Measurements from ENCODE around the gene PRKX. TPM values are rescaled to one million over a fixed set of nuclear protein-coding genes. Genes with fewer than 3 reads are reported as not detected.
"Not testable (repeated sequence)": the region's sequence is repeated elsewhere in the genome, so short reads cannot be mapped to it uniquely, and the experiment has no call there.

PRKX gene
- polyA plus RNA-seq, 1 experiment: 13.7 TPM

- ChIA-PET POLR2A (no interaction called here), CTCF (no interaction called here)
- Histone ChIP-seq H3K27ac (ENCODE audit: low read depth, low read length) (no peak overlapping the region), H3K27me3 (ENCODE audit: control insufficient read depth, insufficient read depth, low read length) (no peaks in the 10 kb centered on the region), H3K4me3 (ENCODE audit: low read depth, low read length) (no peak overlapping the region), H3K9me3 (ENCODE audit: control insufficient read depth, insufficient read depth, low read length) (no peaks in the 10 kb centered on the region)
- no peak for DNase-seq (ENCODE audit: low read depth, low spot score)
- TF ChIP-seq CTCF (IDR thresholded peaks at IDR 0.05; ENCODE audit: low read depth, low read length): no peak
Measured at GRCh38 chrX:3717742-3718420, 4.4 kb upstream of the PRKX start.

- Histone ChIP-seq H3K9me3 (ENCODE audit: control insufficient read depth, insufficient read depth, low read length) (no peaks in the 10 kb centered on the region), H3K27ac (ENCODE audit: low read depth, low read length) (no peak overlapping the region), H3K4me3 (ENCODE audit: low read depth, low read length) (no peak overlapping the region), H3K27me3 (ENCODE audit: control insufficient read depth, insufficient read depth, low read length) (no peaks in the 10 kb centered on the region)
- no peak for TF ChIP-seq CTCF (IDR thresholded peaks at IDR 0.05; ENCODE audit: low read depth, low read length)
- DNase-seq (ENCODE audit: low read depth, low spot score): no peak
- ChIA-PET POLR2A (no interaction called here), CTCF (no interaction called here)
Measured at GRCh38 chrX:3715921-3716320, 2.5 kb upstream of the PRKX start.

GRCh38 chrX:3714706-3715479, 1.4 kb upstream of the PRKX start:
- H3K4me3 ChIP-seq (ENCODE audit: low read depth, low read length); POLR2A ChIA-PET; H3K27ac ChIP-seq (ENCODE audit: low read depth, low read length); DNase-seq (ENCODE audit: low read depth, low spot score); H3K27me3 ChIP-seq (ENCODE audit: control insufficient read depth, insufficient read depth, low read length); H3K9me3 ChIP-seq (ENCODE audit: control insufficient read depth, insufficient read depth, low read length): not testable (repeated sequence)
- CTCF ChIA-PET: interaction anchor here (1.0 kb wide), 1 partner anchor 40 kb away, joined by 3 read pairs; no protein-coding TSS in a partner anchor

- no peaks in the 10 kb centered on the region for H3K9me3 ChIP-seq (ENCODE audit: control insufficient read depth, insufficient read depth, low read length)
- no peak overlapping the region for H3K27ac ChIP-seq (ENCODE audit: low read depth, low read length)
- H3K4me3 ChIP-seq (ENCODE audit: low read depth, low read length): peak overlapping the region; percentile 67
- no peak for DNase-seq (ENCODE audit: low read depth, low spot score)
- POLR2A ChIA-PET: no interaction called here
- no peaks in the 10 kb centered on the region for H3K27me3 ChIP-seq (ENCODE audit: control insufficient read depth, insufficient read depth, low read length)
- no peak for TF ChIP-seq CTCF (IDR thresholded peaks at IDR 0.05; ENCODE audit: low read depth, low read length)
- CTCF ChIA-PET: interaction anchor here (1.0 kb wide), 1 partner anchor 41 kb away, joined by 3 read pairs; no protein-coding TSS in a partner anchor
Measured at GRCh38 chrX:3713937-3714434, 537 bp upstream of the PRKX start.

GRCh38 chrX:3712870-3713224, 602 bp downstream of the PRKX start:
- DNase-seq (ENCODE audit: low read depth, low spot score): no peak
- POLR2A ChIA-PET: no interaction called here
- H3K27ac ChIP-seq (ENCODE audit: low read depth, low read length): no peak overlapping the region

More at GRCh38 chrX:3712870-3713224, 602 bp downstream of the PRKX start:
- H3K9me3 ChIP-seq (ENCODE audit: control insufficient read depth, insufficient read depth, low read length): no peaks in the 10 kb centered on the region
- no peak for TF ChIP-seq CTCF (IDR thresholded peaks at IDR 0.05; ENCODE audit: low read depth, low read length)
- H3K27me3 ChIP-seq (ENCODE audit: control insufficient read depth, insufficient read depth, low read length): no peaks in the 10 kb centered on the region
- CTCF ChIA-PET: no interaction called here
- peak overlapping the region; percentile 67 for H3K4me3 ChIP-seq (ENCODE audit: low read depth, low read length)
